HCT116 (cell line): Measurements from ENCODE around the gene CORO2B. TPM values are rescaled to one million over a fixed set of nuclear protein-coding genes. Genes with fewer than 3 reads are reported as not detected.

Source experiments
- ATAC-seq: fragments of 200-7000 bp; cut with Tn5 transposase; 2 replicates; pipeline ENCODE4 v1.9.1; 2020; ENCODE audit warnings: mild to moderate bottlenecking, moderate library complexity
- BruUV-seq: library from RNA; stranded (reverse); fragments of 400-500 nt; replicated peaks from 2 replicates; lab custom pipeline; 2021; lab: Mats Ljungman, UMichigan
- CTCF ChIA-PET: fragments of 300-600 bp; sonication (Branson Sonifier 250); formaldehyde crosslinking; loops from one replicate; lab custom pipeline; 2021; ENCODE audit warnings: antibody characterized with exemption; lab: Charles Lee
- POLR2A ChIA-PET: fragments of 300-600, 350-600 bp; sonication (Branson Sonifier 250); formaldehyde crosslinking; loops from one replicate; lab custom pipeline; 2021; ENCODE audit warnings: antibody characterized with exemption; lab: Charles Lee
- RAD21 ChIA-PET, 2 experiments: fragments of 300-600 bp; sonication (Branson Sonifier 250); formaldehyde crosslinking; loops; one replicate each; lab custom pipeline; 2023; ENCODE audit warnings: low total read pairs in 2 of 2; ENCODE audit not compliant: uncharacterized antibody in 2 of 2, unreplicated experiment in 2 of 2, low non-redundant PET in 1 of 2; lab: Charles Lee
- DNase-seq: peaks from one replicate; pipeline ENCODE4 v3.0.0-alpha.2; 2010; ENCODE audit warnings: low read depth, low spot score
- H2AFZ ChIP-seq: fragments of 200-600 bp; shearing (Covaris generic), sonication (generic); 2 replicates; pipeline ENCODE4 v1.6.1; 2017; ENCODE audit warnings: low read depth, mixed run types, mixed read lengths, antibody characterized with exemption, low read length; ENCODE audit not compliant: poor library complexity, severe bottlenecking
- H3K27ac ChIP-seq: 2 replicates; pipeline ENCODE4 v1.5.1; 2012; ENCODE audit warnings: low read depth, low read length
- H3K27me3 ChIP-seq: fragments of 200-600 bp; sonication (generic); 2 replicates; pipeline ENCODE4 v1.6.1; 2016; ENCODE audit warnings: mixed run types, low read length, mixed read lengths; ENCODE audit not compliant: insufficient read depth
- H3K36me3 ChIP-seq, 2 experiments: fragments of 200-500 bp in 1 of 2; fragments of 200-600 bp in 1 of 2; sonication (Bioruptor generic) in 1 of 2; sonication (generic) in 1 of 2; 2 replicates each; pipeline versions ENCODE4 v1.5.1 to v1.6.1; 2014 to 2016; ENCODE audit warnings: low read length in 2 of 2, inconsistent platforms in 1 of 2, mixed read lengths in 1 of 2, mixed run types in 1 of 2; ENCODE audit not compliant: insufficient read depth in 2 of 2, control insufficient read depth in 1 of 2
- H3K4me1 ChIP-seq, 2 experiments: fragments of 200-600 bp in 1 of 2; sonication (generic) in 1 of 2; 2 replicates each; pipeline versions ENCODE4 v1.5.1 to v1.6.1; 2012 to 2017; ENCODE audit warnings: low read length in 2 of 2, inconsistent platforms in 1 of 2, mild to moderate bottlenecking in 1 of 2, mixed read lengths in 1 of 2, mixed run types in 1 of 2, moderate library complexity in 1 of 2; ENCODE audit not compliant: insufficient read depth in 2 of 2, control insufficient read depth in 1 of 2
- H3K4me2 ChIP-seq: fragments of 200-600 bp; sonication (generic); 2 replicates; pipeline ENCODE4 v1.6.1; 2017; ENCODE audit warnings: mixed run types, low read length, mixed read lengths
- H3K4me3 ChIP-seq, 2 experiments: fragments of 200-600 bp in 1 of 2; sonication (generic) in 1 of 2; replicated peaks in 1 of 2; 2 replicates each; pipeline ENCODE4 v1.5.1; 2011 to 2016; ENCODE audit warnings: low read length in 2 of 2, control low read depth in 1 of 2, low read depth in 1 of 2, mild to moderate bottlenecking in 1 of 2, mixed read lengths in 1 of 2, mixed run types in 1 of 2
- H3K79me2 ChIP-seq: fragments of 200-600 bp; sonication (generic); 2 replicates; pipeline ENCODE4 v1.6.1; 2017; ENCODE audit warnings: mild to moderate bottlenecking, mixed run types, low read length, moderate library complexity, mixed read lengths; ENCODE audit not compliant: insufficient read depth
- H3K9ac ChIP-seq: fragments of 200-600 bp; sonication (generic); 2 replicates; pipeline ENCODE4 v1.6.1; 2016; ENCODE audit warnings: low read length, mixed read lengths
- H3K9me2 ChIP-seq: fragments of 200-600 bp; sonication (generic), shearing (Covaris generic); 2 replicates; pipeline ENCODE4 v1.6.1; 2017; ENCODE audit warnings: mixed run types, mild to moderate bottlenecking, moderate library complexity; ENCODE audit not compliant: insufficient read depth
- H3K9me3 ChIP-seq, 2 experiments: fragments of 200-500 bp in 1 of 2; fragments of 200-600 bp in 1 of 2; sonication (Bioruptor generic) in 1 of 2; sonication (generic) in 1 of 2; 2 replicates each; pipeline ENCODE4 v1.6.1; 2014 to 2017; ENCODE audit warnings: low read length in 2 of 2, mixed read lengths in 2 of 2, inconsistent platforms in 1 of 2, low read depth in 1 of 2, mild to moderate bottlenecking in 1 of 2, mixed run types in 1 of 2, moderate library complexity in 1 of 2; ENCODE audit not compliant: control insufficient read depth in 1 of 2, insufficient read depth in 1 of 2
- H4K20me1 ChIP-seq: fragments of 200-600 bp; sonication (generic), shearing (Covaris generic); 2 replicates; pipeline ENCODE4 v1.6.1; 2017; ENCODE audit warnings: mixed run types, mild to moderate bottlenecking, moderate library complexity; ENCODE audit not compliant: insufficient read depth
- ATF3 ChIP-seq: IDR thresholded peaks from 2 replicates; pipeline ENCODE4 v1.6.1; 2012
- CBX3 ChIP-seq: IDR thresholded peaks from 2 replicates; pipeline ENCODE4 v1.6.1; 2012; ENCODE audit warnings: low read depth
- EGR1 ChIP-seq: IDR thresholded peaks from 2 replicates; pipeline ENCODE4 v1.6.1; 2012; ENCODE audit warnings: low read depth
- ELF1 ChIP-seq: IDR thresholded peaks from 2 replicates; pipeline ENCODE4 v1.6.1; 2012; ENCODE audit warnings: low read depth, borderline replicate concordance
- EZH2phosphoT487 ChIP-seq: fragments of 200-600 bp; IDR thresholded peaks from 2 replicates; pipeline ENCODE4 v1.6.1; 2018; ENCODE audit warnings: antibody characterized with exemption, borderline replicate concordance
- JUND ChIP-seq: IDR thresholded peaks from 2 replicates; pipeline ENCODE4 v1.6.1; 2012
- RAD21 ChIP-seq: IDR thresholded peaks from 2 replicates; pipeline ENCODE4 v1.6.1; 2012; ENCODE audit warnings: low read depth, mild to moderate bottlenecking
- REST ChIP-seq: IDR thresholded peaks from 2 replicates; pipeline ENCODE4 v1.6.1; 2012; ENCODE audit warnings: low read depth
- SRF ChIP-seq: IDR thresholded peaks from 2 replicates; pipeline ENCODE4 v1.6.1; 2012; ENCODE audit warnings: low read depth
- YY1 ChIP-seq: IDR thresholded peaks from 2 replicates; pipeline ENCODE4 v1.6.1; 2011; ENCODE audit warnings: low read length, low read depth, moderate library complexity, mild to moderate bottlenecking; ENCODE audit not compliant: insufficient replicate concordance; ENCODE audit errors: extremely low read depth
- ZNF274 ChIP-seq: fragments of 200-500 bp; sonication (Bioruptor generic); IDR thresholded peaks from 2 replicates; pipeline ENCODE4 v1.6.1; 2014; ENCODE audit warnings: mild to moderate bottlenecking, low read depth, low read length, inconsistent platforms
- intact Hi-C: fragments of 100-400 bp; cut with micrococcal nuclease; formaldehyde crosslinking; loops from 2 replicates; pipeline ENCODE4 v1.10.0; 2022
- total RNA-seq: library from RNA; stranded (reverse); gene quantifications from one replicate; pipeline ENCODE4 v1.2.1, GENCODE V29; 2021; ENCODE audit not compliant: unreplicated experiment
- TF ChIP-seq, protein P1 (sequence below): IDR thresholded peaks from 2 replicates; pipeline ENCODE4 v1.6.1; 2011; ENCODE audit warnings: mild to moderate bottlenecking, low read length, moderate library complexity; ENCODE audit not compliant: insufficient replicate concordance; ENCODE audit errors: extremely low read depth

CORO2B gene
- total RNA-seq, 1 experiment from 2014 or later: 2.8 TPM

DNA sequence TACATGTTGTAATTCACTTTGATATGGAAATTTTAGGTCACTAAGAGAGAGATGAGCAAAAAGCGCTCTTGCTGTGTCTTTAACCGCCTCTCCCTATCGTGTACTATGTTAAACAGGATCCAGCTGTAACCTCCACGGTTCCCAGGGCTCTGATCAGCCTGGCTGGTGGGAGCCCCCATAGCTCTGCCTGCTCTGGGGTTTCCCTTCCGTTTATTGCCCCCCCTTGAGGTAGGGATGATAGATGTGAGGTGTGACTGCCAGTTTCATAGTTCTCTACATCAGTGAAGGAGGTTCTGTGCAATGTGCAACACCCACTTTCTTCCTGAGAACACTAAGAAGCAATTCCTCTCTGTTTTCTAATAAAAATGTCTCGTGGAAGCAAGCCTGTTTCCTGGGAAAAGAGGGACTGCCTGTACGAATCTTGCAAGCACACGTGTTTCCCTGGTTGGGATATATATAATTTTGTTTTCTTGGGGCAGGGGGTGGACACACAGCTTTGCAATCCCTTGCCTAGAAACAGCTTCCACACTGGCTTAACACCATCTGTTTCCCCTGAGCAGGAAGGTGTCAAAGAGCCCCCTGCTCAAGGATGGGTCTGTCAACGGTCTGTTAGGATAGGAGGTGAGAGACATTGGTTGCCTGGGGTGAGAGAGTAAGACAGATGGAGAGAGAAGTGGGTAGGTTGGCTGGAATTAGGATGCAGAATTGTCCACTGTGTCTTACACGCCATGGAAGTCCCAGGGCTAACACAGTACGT, 23.8 kb downstream of the CORO2B start (continued):
- no peak for TF ChIP-seq REST
- no peak for TF ChIP-seq CBX3
- no peak for TF ChIP-seq EZH2phosphoT487
- no peak for TF ChIP-seq ELF1

DNA sequence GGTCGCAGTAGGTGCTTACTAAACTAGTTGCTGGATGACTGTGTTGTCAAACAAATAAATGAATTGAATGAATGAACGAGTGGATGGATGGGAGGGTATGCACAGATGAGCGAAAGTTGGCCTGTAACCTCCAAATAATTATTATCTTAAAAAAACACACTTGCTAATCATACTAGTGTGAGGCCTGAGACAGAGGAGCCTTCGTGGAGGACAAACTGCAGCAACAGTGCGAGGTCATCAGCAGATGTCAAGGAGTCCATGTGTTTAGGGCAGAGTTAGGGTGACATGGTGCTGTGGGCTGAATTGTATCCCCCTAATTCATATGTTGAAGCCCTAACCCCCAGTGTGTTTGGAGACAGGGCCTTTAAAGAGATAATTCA, 24.4 kb downstream of the CORO2B start:
- H3K79me2 ChIP-seq: no peaks in the 10 kb centered on the region

More for the DNA sequence above, 24.4 kb downstream of the CORO2B start:
- no peak overlapping the region for H3K4me3 ChIP-seq
- no peaks in the 10 kb centered on the region for H4K20me1 ChIP-seq
- ATAC-seq: no peak
- RAD21 ChIA-PET: no interaction called here
- no peak overlapping the region for H3K27ac ChIP-seq
- H3K9me3 ChIP-seq: peaks cover 0 to 5% of the 10 kb centered on the region in 2 experiments; a peak in 1 of 4 replicates
- intact Hi-C loops: no loop called here
- no peak for DNase-seq
- no peak overlapping the region for H2AFZ ChIP-seq
- BruUV-seq: no TSS peak
- POLR2A ChIA-PET: no interaction called here
- H3K27me3 ChIP-seq: no peaks in the 10 kb centered on the region
- TF ChIP-seq YY1 (no peak), ATF3 (no peak), JUND (no peak), EGR1 (no peak), SRF (no peak), ZNF274 (no peak), RAD21 (no peak)
- TF ChIP-seq, protein P1, sequence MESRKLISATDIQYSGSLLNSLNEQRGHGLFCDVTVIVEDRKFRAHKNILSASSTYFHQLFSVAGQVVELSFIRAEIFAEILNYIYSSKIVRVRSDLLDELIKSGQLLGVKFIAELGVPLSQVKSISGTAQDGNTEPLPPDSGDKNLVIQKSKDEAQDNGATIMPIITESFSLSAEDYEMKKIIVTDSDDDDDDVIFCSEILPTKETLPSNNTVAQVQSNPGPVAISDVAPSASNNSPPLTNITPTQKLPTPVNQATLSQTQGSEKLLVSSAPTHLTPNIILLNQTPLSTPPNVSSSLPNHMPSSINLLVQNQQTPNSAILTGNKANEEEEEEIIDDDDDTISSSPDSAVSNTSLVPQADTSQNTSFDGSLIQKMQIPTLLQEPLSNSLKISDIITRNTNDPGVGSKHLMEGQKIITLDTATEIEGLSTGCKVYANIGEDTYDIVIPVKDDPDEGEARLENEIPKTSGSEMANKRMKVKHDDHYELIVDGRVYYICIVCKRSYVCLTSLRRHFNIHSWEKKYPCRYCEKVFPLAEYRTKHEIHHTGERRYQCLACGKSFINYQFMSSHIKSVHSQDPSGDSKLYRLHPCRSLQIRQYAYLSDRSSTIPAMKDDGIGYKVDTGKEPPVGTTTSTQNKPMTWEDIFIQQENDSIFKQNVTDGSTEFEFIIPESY: no peak
- H3K4me1 ChIP-seq: peaks cover 13 to 20% of the 10 kb centered on the region in 2 experiments
- CTCF ChIA-PET: no interaction called here
- no peaks in the 10 kb centered on the region for H3K9me2 ChIP-seq
- H3K36me3 ChIP-seq: no peaks in the 10 kb centered on the region
- H3K9ac ChIP-seq: no peak overlapping the region
- H3K4me2 ChIP-seq: no peak overlapping the region
